ENCODE measurements around the gene IMP3.
"Not testable (repeated sequence)": the region's sequence is repeated elsewhere in the genome, so short reads cannot be mapped to it uniquely, and the experiment has no call there.

The IMP3 gene

DNA sequence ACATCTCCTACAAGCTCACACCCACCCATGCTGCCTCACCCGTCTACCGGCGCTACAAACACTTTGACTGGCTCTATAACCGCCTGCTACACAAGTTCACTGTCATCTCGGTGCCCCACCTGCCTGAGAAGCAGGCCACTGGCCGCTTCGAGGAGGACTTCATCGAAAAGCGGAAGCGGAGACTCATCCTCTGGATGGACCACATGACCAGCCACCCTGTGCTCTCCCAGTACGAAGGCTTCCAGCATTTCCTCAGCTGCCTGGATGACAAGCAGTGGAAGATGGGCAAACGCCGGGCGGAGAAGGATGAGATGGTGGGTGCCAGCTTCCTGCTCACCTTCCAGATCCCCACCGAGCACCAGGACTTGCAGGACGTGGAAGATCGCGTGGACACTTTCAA is 9.8 kb upstream of the IMP3 start:
- no peak for DNase-seq

GRCh38 chr15:75649045-75649761 is 9.2 kb upstream of the IMP3 start:
- no peak for DNase-seq

DNA sequence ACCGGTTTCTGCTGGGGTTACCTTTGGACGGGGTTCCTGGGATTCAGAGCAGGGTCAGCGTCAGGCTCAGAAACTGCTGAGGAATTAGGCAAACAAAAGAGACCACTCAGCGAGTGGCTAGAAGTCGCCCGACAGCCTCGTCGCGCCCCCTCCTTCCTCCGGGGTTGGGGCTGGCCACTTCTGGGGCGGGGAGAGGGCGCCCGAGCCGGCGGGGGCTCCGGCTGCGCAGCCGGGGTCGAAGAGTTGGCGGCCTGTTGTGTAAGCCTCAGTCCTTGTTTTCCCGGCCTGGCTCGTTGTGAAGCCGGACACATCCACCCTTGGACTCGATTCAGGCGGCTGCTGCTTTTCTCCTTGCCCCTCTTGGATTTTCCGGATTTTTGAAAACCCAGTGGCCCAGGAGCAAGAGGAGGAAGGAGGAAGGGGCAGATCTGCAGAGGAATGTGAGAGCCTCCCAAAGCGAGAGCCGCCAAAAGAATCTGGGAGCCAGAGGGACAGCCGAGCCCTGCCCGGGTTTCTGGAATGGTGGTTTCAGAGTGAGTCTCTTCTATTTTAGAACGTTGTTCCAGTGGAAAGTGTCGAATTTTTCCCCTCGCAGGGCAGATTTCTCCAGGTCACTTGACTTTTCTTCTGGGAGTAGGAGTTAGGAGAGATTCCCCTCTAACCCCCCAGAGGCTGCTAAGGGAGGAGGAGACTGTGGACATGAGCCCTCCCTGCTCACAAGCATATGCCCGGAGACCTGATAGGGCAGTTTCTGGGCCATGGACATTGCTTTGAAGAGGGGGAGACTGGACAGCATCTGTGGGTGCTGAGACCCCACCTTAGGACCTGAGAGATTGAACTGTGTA is 8.4 kb upstream of the IMP3 start:
- DNase-seq, result peak; percentile 28

GRCh38 chr15:75647370-75648155 is 7.5 kb upstream of the IMP3 start, which contains the start of gene SNX33:
SNX33 (plus strand) TSS chr15:75647912; CDS start chr15:75649103, 1,191 bp downstream.
- peak; percentile 54 for DNase-seq

GRCh38 chr15:75646944-75647364 is 6.9 kb upstream of the IMP3 start:
- DNase-seq, result no peak

- no peak for DNase-seq
Observed at GRCh38 chr15:75646112-75646943, 6.3 kb upstream of the IMP3 start.

GRCh38 chr15:75644376-75644775 is 4.4 kb upstream of the IMP3 start:
- no peak for DNase-seq

GRCh38 chr15:75641603-75642002 is 1.6 kb upstream of the IMP3 start:
- no peak for DNase-seq

DNA sequence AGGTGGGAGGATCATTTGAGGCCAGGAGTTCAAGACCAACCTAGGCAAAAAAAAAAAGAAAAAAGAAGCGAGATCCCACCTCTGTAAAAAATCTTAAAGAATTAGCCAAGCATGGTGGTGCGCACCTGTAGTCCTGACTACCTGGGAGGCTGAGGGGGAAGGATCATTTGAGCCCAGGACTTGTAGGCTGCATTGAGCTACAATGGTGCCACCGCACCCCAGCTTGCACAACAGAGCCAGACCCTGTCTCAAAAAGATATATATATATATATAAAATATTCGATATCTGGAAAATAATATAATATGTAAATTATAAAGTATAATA is 1.1 kb upstream of the IMP3 start:
- no peak for DNase-seq

- DNase-seq, result peak; percentile 90
Observed at GRCh38 chr15:75640483-75641178, 607 bp upstream of the IMP3 start.

DNA sequence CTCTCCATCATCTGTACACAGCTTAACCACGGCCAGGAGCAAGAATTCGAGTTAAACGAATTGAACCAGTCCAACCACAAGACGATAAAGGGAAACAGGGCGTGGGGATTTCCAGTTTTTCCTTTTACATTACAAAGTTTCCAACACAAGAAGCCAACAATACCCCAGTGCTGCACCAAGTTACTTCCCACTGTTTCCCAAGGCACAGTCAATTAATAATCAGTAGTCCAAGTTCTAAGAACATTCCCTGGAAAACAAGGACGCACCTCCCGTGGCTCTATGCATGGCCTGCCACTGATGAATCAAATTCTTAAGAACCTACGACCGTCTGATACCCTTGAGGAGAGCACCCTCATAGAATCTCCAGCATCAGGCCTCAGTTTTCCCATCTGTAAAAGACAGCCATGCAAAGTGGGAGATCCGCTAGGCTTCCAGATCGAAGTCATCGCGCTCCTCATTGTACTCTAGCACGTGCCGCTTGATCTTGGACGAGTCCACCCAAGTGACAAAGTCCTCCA is 774 bp downstream of the IMP3 start:
- DNase-seq, result peak; percentile 48

- no peak for DNase-seq
Observed at GRCh38 chr15:75637245-75638009, 2.6 kb downstream of the IMP3 start.

GRCh38 chr15:75636026-75636425 is 4.0 kb downstream of the IMP3 start:
- DNase-seq, result no peak

DNA sequence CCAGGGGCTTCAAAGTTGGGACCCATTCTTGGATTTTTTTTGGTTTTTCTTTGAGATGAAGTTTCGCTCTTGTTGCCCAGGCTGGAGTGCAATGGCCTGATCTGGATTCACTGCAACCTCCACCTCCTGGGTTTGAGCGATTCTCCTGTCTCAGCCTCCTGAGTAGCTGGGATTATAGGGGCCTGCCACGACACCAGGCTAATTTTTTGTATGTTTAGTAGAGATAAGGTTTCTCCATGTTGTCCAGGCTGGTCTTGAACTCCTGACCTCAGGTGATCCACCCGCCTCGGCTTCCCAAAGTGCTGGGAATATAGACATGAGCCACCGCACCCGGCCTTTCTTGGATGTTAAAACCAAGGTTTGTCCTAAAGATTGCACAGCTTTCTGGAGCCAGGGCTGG is 6.1 kb downstream of the IMP3 start:
- not testable (repeated sequence) for DNase-seq

- no peak for DNase-seq
Observed at GRCh38 chr15:75631935-75632334, 8.1 kb downstream of the IMP3 start.

DNA sequence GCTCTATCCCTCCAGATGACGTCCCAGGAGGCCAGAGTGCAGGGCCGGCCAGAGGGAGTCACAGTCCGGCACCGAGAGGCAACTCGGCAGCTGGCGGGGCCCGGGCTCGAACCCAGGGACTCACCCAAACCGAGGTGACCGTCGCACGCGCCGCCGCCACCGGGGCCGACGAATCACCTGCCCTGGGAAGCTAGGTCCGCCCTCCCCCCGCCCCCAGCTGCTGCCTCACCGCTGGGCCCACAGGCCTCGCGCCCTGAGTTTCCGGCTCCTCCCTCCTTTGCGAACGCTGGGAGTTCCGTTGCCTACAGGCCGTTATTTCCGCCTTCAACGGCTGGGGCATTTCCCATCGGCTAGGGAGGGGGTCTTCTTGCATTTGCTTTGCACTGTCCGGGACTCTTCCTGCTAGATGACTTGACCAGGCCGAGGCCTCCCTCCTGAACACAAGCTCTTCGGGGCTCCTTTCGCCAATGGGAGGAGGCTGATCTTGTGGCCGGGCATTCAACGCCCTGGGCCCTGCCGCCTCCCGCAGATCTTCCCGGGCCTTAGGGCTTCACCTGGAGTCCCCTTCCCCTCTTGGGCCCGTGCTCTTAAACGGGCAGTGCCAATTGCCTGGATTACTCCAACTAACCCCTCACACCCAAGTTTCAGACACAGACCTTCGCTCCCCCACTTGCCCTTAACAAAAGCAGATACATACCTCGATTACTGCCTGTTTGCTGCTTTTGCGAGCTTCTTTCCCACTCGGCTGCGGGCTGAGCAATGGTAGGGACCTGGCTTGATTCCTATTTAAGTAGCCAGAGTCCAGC is 14.3 kb downstream of the IMP3 start, which contains the start of gene SNUPN:
TSS of gene SNUPN (minus strand) at position 184 of the 806 bp plus-strand sequence. CDS start 4,674 bp downstream, outside the sequence.
- peak; percentile 98 for DNase-seq

- DNase-seq, result no peak
Observed at GRCh38 chr15:75622505-75622904, 17.5 kb downstream of the IMP3 start.

GRCh38 chr15:75620841-75621391 is 19.1 kb downstream of the IMP3 start:
- DNase-seq, result no peak

GRCh38 chr15:75620058-75620820 is 19.8 kb downstream of the IMP3 start:
- DNase-seq, result no peak

Data from hematopoietic multipotent progenitor cell treated with erythropoietin and hydrocortisone succinate and interleukin-3 and kit ligand, for 6 days (in vitro differentiated cells).